Measurements from ENCODE around the gene CIAO1. TPM values are rescaled to one million over a fixed set of nuclear protein-coding genes. Genes with fewer than 3 reads are reported as not detected.
A peak's percentile ranks its signal among the peaks of the same experiment; 100 is the strongest.

CIAO1 gene
- total and polyA plus RNA-seq, 10 donors: 31.3 to 122 (median 70.3) TPM

DNA sequence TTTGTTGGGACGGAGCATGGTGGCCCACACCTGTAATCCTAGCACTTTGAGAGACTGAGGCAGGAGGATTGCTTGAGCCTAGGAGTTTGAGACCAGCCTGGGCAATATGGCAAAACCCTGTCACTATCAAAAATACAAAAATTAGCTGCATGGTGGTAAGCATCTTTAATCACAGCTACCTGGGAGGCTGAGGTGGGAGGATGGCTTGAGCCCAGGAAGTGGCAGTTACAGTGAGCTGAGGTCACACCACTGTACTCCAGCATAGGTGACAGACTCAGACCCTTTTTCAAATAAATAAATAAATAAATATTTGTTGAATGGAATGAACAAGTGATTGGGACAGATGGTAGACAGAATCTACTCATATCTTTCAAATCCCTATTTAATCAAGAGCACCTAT lies 53.4 kb downstream of the CIAO1 start:
- H3K4me1 ChIP-seq: peaks cover 5 to 78% (median 41%) of the 10 kb centered on the region in 6 donors
- intact Hi-C loops (cut with DNase I; ENCODE audit: low total_unique reads): no loop called here
- no peaks in the 10 kb centered on the region for H3K9me3 ChIP-seq

DNA sequence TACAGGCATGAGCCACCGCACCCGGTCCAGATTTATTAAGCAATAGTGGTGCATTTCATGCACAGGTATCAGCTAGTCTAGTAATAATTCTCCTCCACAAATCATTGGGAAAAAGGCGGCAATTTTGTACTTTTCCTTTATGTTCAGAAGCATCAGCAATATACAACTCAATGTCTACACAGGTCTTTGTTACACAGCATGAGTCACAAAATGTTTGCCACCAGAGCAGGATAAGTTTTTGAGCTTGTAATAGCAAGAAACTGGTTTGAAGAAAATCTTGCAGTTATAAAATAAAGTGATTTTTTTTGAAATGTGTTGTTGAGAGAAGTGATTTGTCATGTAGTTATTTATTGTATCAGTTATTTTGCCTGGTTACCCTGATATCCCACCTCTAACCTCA lies 54.3 kb downstream of the CIAO1 start:
- Histone ChIP-seq H3K4me3 (peak overlapping the region in 3 of 8 donors; percentile 69 to 77 (median 76)), H3K9me3 (no peaks in the 10 kb centered on the region), H3K36me3 (no peaks in the 10 kb centered on the region), H3K4me1 (peaks cover 10 to 83% (median 48%) of the 10 kb centered on the region in 6 donors), H3K27ac (peak overlapping the region in 2 of 8 donors; percentile 75 to 82), H3K27me3 (replicated peaks in 1 of 7) (peaks cover 0 to 33% (median 5%) of the 10 kb centered on the region in 7 donors)
- intact Hi-C loops (cut with DNase I; ENCODE audit: low total_unique reads): no loop called here
- DNase-seq: no peak
- 89 to 96% (median 91%) methylated on average over 3 of the region's 3 CpGs for WGBS, 5 donors
- TF ChIP-seq, protein P1, sequence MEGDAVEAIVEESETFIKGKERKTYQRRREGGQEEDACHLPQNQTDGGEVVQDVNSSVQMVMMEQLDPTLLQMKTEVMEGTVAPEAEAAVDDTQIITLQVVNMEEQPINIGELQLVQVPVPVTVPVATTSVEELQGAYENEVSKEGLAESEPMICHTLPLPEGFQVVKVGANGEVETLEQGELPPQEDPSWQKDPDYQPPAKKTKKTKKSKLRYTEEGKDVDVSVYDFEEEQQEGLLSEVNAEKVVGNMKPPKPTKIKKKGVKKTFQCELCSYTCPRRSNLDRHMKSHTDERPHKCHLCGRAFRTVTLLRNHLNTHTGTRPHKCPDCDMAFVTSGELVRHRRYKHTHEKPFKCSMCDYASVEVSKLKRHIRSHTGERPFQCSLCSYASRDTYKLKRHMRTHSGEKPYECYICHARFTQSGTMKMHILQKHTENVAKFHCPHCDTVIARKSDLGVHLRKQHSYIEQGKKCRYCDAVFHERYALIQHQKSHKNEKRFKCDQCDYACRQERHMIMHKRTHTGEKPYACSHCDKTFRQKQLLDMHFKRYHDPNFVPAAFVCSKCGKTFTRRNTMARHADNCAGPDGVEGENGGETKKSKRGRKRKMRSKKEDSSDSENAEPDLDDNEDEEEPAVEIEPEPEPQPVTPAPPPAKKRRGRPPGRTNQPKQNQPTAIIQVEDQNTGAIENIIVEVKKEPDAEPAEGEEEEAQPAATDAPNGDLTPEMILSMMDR (IDR thresholded peaks at IDR 0.05 in 8 of 11, conservative IDR thresholded peaks at IDR 0.05 in 3 of 11): no peak
- TF ChIP-seq POLR2A (IDR thresholded peaks at IDR 0.05) (no peak), POLR2AphosphoS5 (IDR thresholded peaks at IDR 0.05) (no peak)

More for the DNA sequence above, 53.4 kb downstream of the CIAO1 start:
- peaks cover 0 to 24% (median 0%) of the 10 kb centered on the region in 7 donors for H3K27me3 ChIP-seq (replicated peaks in 1 of 7)
- H3K27ac ChIP-seq: no peak overlapping the region
- no peak overlapping the region for H3K4me3 ChIP-seq
- WGBS, 5 donors: 77 to 89% (median 78%) methylated on average over 1 of the region's 1 CpG
- TF ChIP-seq, protein P1 (IDR thresholded peaks at IDR 0.05 in 8 of 11, conservative IDR thresholded peaks at IDR 0.05 in 3 of 11): no peak
- TF ChIP-seq POLR2A (IDR thresholded peaks at IDR 0.05): no peak
- no peak for TF ChIP-seq POLR2AphosphoS5 (IDR thresholded peaks at IDR 0.05)
- H3K36me3 ChIP-seq: no peaks in the 10 kb centered on the region
- DNase-seq: no peak

DNA sequence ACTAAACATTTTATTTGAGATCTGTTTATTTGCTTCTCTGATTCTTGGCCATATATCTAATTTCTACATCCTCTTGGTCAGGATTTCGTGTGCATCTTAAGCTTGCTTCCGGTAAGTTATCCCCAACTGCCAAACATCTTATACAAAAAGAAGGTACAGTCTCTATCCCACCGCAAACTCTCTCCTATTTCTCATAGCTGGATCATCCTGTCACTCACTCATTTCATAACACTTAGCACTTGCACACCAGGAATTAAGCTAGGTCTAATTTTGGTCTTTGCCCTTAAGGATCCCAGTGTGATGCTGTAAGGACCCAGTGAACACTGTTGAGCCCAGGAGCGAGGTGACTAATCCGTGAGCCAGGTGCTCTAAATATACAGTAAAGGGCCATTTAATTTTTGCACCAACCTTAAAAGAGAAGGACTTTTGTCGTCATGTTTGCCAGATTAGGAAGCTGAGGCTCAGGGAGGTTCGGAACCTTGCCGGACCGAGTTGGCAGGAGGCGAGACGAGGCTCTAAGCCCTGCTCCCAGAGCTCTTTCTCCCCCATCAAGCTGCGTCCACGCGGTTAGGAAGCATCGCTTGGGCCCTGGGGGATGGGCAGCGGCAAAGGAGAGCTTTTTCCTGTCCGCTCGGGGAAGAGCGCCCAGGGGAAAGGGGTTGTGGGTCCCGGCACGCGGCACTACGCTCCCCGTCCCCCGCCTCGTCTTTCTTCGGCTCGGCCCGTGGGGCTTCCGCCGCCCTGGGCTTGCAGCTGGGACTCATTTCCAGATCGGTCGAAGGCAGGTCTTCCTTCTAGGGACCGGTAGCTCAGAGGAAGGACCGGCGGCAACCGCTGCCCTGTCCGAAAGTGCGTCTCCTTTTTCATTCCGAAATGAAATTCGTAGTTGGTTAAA lies 55.0 kb downstream of the CIAO1 start:
- Histone ChIP-seq H3K4me3 (peak overlapping the region; percentile 69 to 81 (median 73)), H3K27me3 (replicated peaks in 1 of 7) (peaks cover 0 to 37% (median 5%) of the 10 kb centered on the region in 7 donors), H3K4me1 (peaks cover 7 to 83% (median 47%) of the 10 kb centered on the region in 6 donors), H3K36me3 (no peaks in the 10 kb centered on the region), H3K9me3 (no peaks in the 10 kb centered on the region), H3K27ac (peak overlapping the region; percentile 31 to 82 (median 72))
- intact Hi-C loops (cut with DNase I; ENCODE audit: low total_unique reads): no loop called here
- peak; percentile 86 for DNase-seq
- TF ChIP-seq, protein P1 (IDR thresholded peaks at IDR 0.05 in 8 of 11, conservative IDR thresholded peaks at IDR 0.05 in 3 of 11): no peak
- TF ChIP-seq POLR2AphosphoS5 (IDR thresholded peaks at IDR 0.05): no peak
- TF ChIP-seq POLR2A (IDR thresholded peaks at IDR 0.05): no peak
- WGBS, 5 donors: 2 to 4% (median 4%) methylated on average over 35 to 41 of the region's 41 CpGs

Other genes starting within 250 kb of the CIAO1 start
- 10 to 100 TPM in 2 of 7 donors, 1 to 10 TPM in 5; 3.7 to 12.5 (median 8.8) TPM for gene GPAT2, start 231.3 kb upstream of the CIAO1 start, total RNA-seq
- gene GPAT2, start 231.3 kb upstream of the CIAO1 start, polyA plus RNA-seq: 1 to 10 TPM; 3.9 to 5.0 (median 4.7) TPM
- gene ADRA2B, start 149.7 kb upstream of the CIAO1 start, total RNA-seq: 10 to 100 TPM in 3 of 7 donors, 1 to 10 TPM in 4; 3.1 to 14.2 (median 9.0) TPM
- gene ADRA2B, start 149.7 kb upstream of the CIAO1 start, polyA plus RNA-seq: 1 to 10 TPM; 1.8 to 4.2 (median 1.8) TPM
- 1 to 10 TPM in 2 of 7 donors, under 1 TPM in 4, not detected in 1; 0.49 to 2.2 (median 0.72) TPM for gene ASTL, start 127.7 kb upstream of the CIAO1 start, total RNA-seq
- under 1 TPM; 0.24 to 0.33 (median 0.29) TPM for gene ASTL, start 127.7 kb upstream of the CIAO1 start, polyA plus RNA-seq
- gene DUSP2, start 120.8 kb upstream of the CIAO1 start, total RNA-seq: 10 to 100 TPM; 27.2 to 88.0 (median 45.0) TPM
- 10 to 100 TPM; 24.2 to 60.8 (median 47.6) TPM for gene DUSP2, start 120.8 kb upstream of the CIAO1 start, polyA plus RNA-seq
- 100 to 1,000 TPM in 5 of 7 donors, 10 to 100 TPM in 2; 89.8 to 174 (median 123) TPM for gene STARD7, start 57.4 kb upstream of the CIAO1 start, total RNA-seq
- gene STARD7, start 57.4 kb upstream of the CIAO1 start, polyA plus RNA-seq: 10 to 100 TPM; 45.1 to 73.0 (median 52.2) TPM
- 10 to 100 TPM; 61.1 to 83.3 (median 70.0) TPM for gene TMEM127, start 228 bp upstream of the CIAO1 start, total RNA-seq
- gene TMEM127, start 228 bp upstream of the CIAO1 start, polyA plus RNA-seq: 10 to 100 TPM in 1 of 3 donors, 1 to 10 TPM in 2; 7.5 to 17.3 (median 8.4) TPM
- 100 to 1,000 TPM; 110 to 139 (median 130) TPM for gene SNRNP200, start 39.3 kb downstream of the CIAO1 start, total RNA-seq
- 10 to 100 TPM; 60.5 to 74.4 (median 73.6) TPM for gene SNRNP200, start 39.3 kb downstream of the CIAO1 start, polyA plus RNA-seq
- 1 to 10 TPM; 2.9 to 6.6 (median 4.4) TPM for gene ITPRIPL1, start 59.1 kb downstream of the CIAO1 start, total RNA-seq
- 1 to 10 TPM in 1 of 3 donors, under 1 TPM in 2; 0.80 to 1.4 (median 0.90) TPM for gene ITPRIPL1, start 59.1 kb downstream of the CIAO1 start, polyA plus RNA-seq
- gene NCAPH, start 69.5 kb downstream of the CIAO1 start, total RNA-seq: 1 to 10 TPM; 3.0 to 8.9 (median 5.0) TPM
- 1 to 10 TPM in 2 of 3 donors, under 1 TPM in 1; 0.83 to 6.0 (median 4.5) TPM for gene NCAPH, start 69.5 kb downstream of the CIAO1 start, polyA plus RNA-seq
- under 1 TPM in 5 of 7 donors, not detected in 2; 0.32 to 0.98 (median 0.49) TPM for gene NEURL3, start 239.1 kb downstream of the CIAO1 start, total RNA-seq
- 1 to 10 TPM in 1 of 3 donors, under 1 TPM in 2; 0.35 to 1.2 (median 0.79) TPM for gene NEURL3, start 239.1 kb downstream of the CIAO1 start, polyA plus RNA-seq